IPS-11a (cell line): ENCODE measurements around the gene DESI2.
"Not testable (repeated sequence)": the region's sequence is repeated elsewhere in the genome, so short reads cannot be mapped to it uniquely, and the experiment has no call there.

Experiments used
- H3K4me3 ChIP-seq: one replicate; pipeline ENCODE4 v1.5.1; 2013; ENCODE audit warnings: low read depth, low read length, control low read depth

Gene DESI2

GRCh38 chr1:244654108-244655038 lies 1.4 kb downstream of the DESI2 start:
- peak overlapping the region; percentile 80 for H3K4me3 ChIP-seq

GRCh38 chr1:244655186-244655585 lies 2.3 kb downstream of the DESI2 start:
- H3K4me3 ChIP-seq: peak overlapping the region; percentile 80

- H3K4me3 ChIP-seq: no peak overlapping the region
Observed at GRCh38 chr1:244657421-244657820, 4.5 kb downstream of the DESI2 start.

- H3K4me3 ChIP-seq: no peak overlapping the region
Observed at GRCh38 chr1:244659694-244660093, 6.8 kb downstream of the DESI2 start.

- no peak overlapping the region for H3K4me3 ChIP-seq
Observed at GRCh38 chr1:244660595-244660994, 7.7 kb downstream of the DESI2 start.

- not testable (repeated sequence) for H3K4me3 ChIP-seq
Observed at GRCh38 chr1:244661569-244662312, 8.8 kb downstream of the DESI2 start.

- H3K4me3 ChIP-seq: no peak overlapping the region
Observed at GRCh38 chr1:244662599-244662998, 9.7 kb downstream of the DESI2 start.

GRCh38 chr1:244664353-244664752 lies 11.4 kb downstream of the DESI2 start:
- H3K4me3 ChIP-seq: no peak overlapping the region

GRCh38 chr1:244665771-244666217 lies 12.9 kb downstream of the DESI2 start:
- H3K4me3 ChIP-seq: no peak overlapping the region

- H3K4me3 ChIP-seq: not testable (repeated sequence)
Observed at GRCh38 chr1:244666672-244667418, 13.9 kb downstream of the DESI2 start.

GRCh38 chr1:244667797-244668196 lies 14.9 kb downstream of the DESI2 start:
- H3K4me3 ChIP-seq: no peak overlapping the region

GRCh38 chr1:244672946-244673682 lies 20.2 kb downstream of the DESI2 start:
- no peak overlapping the region for H3K4me3 ChIP-seq

- H3K4me3 ChIP-seq: no peak overlapping the region
Observed at GRCh38 chr1:244674446-244674845, 21.5 kb downstream of the DESI2 start.

- no peak overlapping the region for H3K4me3 ChIP-seq
Observed at GRCh38 chr1:244675167-244675566, 22.2 kb downstream of the DESI2 start.

- no peak overlapping the region for H3K4me3 ChIP-seq
Observed at GRCh38 chr1:244678697-244679096, 25.8 kb downstream of the DESI2 start.

GRCh38 chr1:244680667-244681066 lies 27.7 kb downstream of the DESI2 start:
- H3K4me3 ChIP-seq: no peak overlapping the region

GRCh38 chr1:244682087-244682486 lies 29.2 kb downstream of the DESI2 start:
- not testable (repeated sequence) for H3K4me3 ChIP-seq

GRCh38 chr1:244695937-244696336 lies 43.0 kb downstream of the DESI2 start:
- H3K4me3 ChIP-seq: no peak overlapping the region

GRCh38 chr1:244699741-244700140 lies 46.8 kb downstream of the DESI2 start:
- H3K4me3 ChIP-seq: no peak overlapping the region

- H3K4me3 ChIP-seq: no peak overlapping the region
Observed at GRCh38 chr1:244700808-244701207, 47.9 kb downstream of the DESI2 start.
